ENCODE data around the gene TCL1A.
"Not testable (repeated sequence)": the region's sequence is repeated elsewhere in the genome, so short reads cannot be mapped to it uniquely, and the experiment has no call there.

The TCL1A gene

DNA sequence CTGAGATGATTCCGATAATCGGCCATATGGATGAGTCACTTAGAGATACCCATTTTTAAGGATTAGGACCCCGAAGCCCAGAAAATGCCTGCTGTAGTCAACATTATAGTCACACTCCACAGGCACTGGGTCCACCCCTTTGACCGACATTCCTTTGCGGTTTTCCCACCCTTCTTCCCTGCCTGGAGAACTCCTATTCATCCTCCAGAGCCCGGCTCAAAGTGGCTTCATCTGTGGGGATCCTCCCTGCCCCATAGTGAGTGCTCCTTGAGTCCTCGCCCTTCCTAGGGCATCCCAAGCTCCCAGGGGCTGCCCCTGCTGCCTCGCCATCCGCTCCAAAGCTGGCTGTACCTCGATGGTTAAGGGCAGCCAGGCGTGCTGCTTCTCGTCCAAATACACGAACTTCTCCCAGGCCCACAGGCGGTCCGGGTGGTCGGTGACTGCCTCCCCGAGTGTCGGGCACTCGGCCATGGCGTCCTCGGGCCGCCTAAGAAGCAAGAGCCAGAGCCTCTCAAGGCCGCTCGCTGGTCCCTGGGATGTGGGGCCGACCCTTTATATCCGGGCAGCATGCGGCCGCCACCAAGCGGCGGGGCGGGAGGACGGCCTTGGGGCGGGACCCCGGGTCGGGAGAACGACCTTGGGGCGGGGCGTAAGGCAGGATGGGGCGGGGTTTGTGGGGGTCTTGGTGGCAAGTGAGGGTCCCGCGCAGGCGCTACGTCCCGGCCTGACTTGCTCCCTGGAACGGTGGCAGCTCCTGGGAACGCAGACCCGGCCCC lies at the start of gene TCL1A:
Gene TCL1A, minus strand, starts transcription at position 530 of the 776 bp plus-strand sequence. Its CDS starts 59 bp downstream, at position 471.
- no peak for DNase-seq

- not testable (repeated sequence) for DNase-seq
Observed at GRCh38 chr14:95763032-95763431, 49.1 kb upstream of the TCL1A start.

DNA sequence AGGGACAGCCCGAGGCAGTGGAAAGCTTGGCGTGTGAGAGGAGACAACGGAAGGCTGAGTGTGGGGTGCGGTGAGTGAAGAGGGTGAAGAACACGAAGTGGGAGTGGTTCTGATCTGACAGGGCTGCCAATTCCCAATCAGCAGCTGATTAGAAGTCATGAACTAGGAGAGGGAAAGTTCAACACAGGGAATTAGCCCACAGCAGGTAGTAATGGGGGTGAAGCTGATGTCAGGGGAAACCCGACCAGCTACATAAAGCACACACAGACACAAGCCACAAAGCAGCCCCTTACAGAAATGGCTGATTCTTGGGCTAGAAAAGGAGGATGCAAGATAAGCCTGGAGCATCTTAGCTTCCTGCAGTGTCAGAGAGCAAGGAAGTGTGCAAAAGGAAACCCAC lies 47.5 kb upstream of the TCL1A start:
- no peak for DNase-seq

GRCh38 chr14:95760596-95760995 lies 46.7 kb upstream of the TCL1A start:
- DNase-seq = no peak

GRCh38 chr14:95759941-95760340 lies 46.0 kb upstream of the TCL1A start:
- no peak for DNase-seq

DNA sequence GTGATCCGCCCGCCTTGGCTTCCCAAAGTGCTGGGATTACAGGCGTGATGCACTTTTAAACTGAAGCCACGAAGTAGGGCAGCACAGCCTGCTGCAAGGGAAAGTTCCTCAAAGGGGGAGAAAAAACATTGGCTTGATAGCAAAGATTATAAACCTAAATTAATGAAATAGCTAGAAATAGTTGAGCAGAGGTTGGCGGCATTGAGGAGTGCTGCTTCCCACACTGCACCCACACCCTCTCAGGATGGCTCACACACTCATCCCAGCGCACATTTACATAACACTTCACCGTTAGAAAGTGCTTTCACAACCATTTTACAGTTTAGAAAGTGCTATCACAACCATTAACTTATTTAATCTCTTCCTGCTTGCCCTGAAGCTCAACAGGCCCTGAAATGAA lies 44.4 kb upstream of the TCL1A start:
- DNase-seq = no peak

DNA sequence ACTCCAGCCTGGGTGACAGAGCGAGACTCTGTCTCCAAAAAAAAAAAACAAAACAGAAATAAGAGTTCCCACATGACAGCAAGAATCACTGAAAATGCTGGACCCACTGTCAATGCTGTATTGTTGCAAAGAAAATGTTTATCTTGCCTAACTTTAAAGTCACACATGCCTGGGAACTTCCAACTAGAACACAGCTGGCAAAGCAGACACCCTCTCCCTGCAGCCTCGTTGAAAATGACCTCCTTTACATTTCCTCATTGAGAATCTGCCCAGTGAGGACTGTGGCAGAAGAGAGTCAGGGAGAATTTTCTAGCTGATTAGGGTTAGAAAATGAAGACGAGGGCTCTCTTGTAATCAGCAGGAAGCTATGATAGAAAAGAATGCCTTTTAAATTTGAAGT lies 42.8 kb upstream of the TCL1A start:
- DNase-seq = no peak

DNA sequence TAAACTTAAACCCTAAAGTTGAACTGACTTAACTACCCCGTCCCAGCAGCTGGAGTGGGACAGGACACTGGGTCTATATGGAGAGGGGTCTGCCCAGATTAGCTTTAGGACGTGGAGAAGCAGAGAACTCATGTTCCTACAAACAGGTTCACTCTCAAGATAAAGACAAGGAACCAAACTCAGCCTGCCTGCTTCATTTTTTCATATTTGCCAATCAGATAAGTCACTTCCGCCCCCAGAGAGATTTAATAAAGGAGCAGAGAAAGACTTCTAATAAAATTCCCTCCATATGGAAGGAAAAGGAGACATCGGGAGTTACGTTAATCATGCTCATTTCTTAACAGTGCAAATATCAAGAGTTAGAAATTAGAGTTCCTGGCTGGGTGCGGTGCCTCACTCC lies 42.2 kb upstream of the TCL1A start:
- no peak for DNase-seq

DNA sequence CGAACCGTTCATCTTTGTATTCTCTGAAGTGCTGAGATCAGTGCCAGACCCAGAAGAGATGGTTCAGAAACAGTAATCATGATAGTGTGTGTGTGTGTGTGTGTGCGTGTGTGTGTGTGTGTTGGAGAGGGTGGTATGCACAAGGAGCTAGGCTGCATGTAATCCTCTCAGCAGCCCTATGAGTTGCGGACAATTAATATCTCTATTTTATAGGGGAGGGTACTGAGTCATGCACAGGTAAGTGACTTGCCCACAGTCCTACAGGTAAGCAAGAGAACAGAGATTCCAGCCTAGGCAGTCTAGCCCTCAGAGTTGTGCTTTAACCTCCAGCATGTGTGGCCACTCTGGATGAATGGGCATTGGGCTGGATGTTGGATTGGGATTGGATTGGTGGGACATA lies 27.9 kb upstream of the TCL1A start:
- no peak for DNase-seq

- DNase-seq = no peak
Observed at GRCh38 chr14:95741038-95741490, 27.1 kb upstream of the TCL1A start.

GRCh38 chr14:95739356-95739755 lies 25.4 kb upstream of the TCL1A start:
- DNase-seq = no peak

DNA sequence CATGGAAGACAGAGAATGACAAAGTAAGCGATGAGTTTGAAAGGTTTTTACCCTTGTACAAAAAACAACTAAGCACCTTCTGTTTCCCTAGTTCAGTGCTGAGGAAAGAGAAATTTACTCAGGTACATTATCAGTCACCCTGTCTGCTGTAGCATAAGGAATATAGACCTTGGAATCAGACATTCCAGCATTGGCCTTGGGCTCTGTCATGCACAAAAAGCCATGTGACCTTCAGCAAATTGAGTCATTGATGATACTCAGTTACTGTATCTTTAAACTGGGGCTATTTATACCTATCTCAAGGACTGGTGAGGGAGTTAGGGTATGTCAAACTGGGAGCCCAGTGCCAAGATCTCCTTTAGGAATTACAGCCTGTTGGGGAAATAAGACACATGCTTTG lies 19.3 kb upstream of the TCL1A start:
- DNase-seq = no peak

DNA sequence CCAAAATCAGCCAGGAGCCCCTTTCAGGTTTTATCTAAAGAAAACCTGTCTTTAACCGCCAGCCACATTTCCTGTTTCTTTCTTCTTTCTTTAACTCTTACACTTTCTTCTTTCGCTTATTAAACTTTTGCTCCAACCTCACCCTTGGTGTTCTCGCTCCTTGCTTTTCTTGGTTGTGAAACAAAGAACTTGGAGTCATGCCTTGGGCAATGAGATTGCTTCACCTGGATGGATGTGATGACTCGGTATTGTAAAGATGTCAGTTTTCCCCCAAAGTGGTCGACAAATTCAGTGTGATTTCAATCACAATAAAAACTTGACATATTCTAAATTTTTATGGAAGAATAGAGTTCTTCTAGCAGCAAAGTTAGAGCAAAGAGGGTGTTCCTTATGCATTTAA lies 16.2 kb upstream of the TCL1A start:
- DNase-seq = no peak

DNA sequence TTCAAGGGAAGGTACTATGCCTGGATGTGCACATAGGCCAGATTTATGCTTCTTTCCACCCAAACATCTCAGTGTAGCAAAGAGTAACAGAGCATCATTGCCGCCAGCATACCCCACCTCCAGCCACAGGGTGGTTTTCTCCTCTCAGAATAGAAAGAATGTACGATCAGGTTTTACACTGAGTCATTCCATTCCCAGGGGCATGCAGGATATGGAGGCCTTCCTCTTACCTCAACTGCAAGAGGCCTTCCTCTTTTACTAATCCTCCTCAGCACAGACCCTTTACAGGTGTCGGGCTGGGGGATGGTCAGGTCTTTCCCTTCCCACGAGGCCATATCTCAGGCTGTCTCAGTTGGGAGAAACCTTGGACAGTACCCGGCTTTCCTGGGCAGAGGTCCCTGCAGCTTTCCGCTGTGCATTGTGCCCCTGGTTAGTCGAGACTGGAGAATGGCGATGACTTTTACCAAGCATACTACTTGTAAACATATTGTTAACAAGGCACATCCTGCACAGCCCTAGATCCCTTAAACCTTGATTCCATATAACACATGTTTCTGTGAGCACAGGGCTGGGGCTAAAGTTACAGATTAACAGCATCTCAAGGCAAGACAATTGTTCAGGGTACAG lies 15.6 kb upstream of the TCL1A start:
- not testable (repeated sequence) for DNase-seq

GRCh38 chr14:95727056-95727700 lies 13.3 kb upstream of the TCL1A start:
- DNase-seq = no peak

DNA sequence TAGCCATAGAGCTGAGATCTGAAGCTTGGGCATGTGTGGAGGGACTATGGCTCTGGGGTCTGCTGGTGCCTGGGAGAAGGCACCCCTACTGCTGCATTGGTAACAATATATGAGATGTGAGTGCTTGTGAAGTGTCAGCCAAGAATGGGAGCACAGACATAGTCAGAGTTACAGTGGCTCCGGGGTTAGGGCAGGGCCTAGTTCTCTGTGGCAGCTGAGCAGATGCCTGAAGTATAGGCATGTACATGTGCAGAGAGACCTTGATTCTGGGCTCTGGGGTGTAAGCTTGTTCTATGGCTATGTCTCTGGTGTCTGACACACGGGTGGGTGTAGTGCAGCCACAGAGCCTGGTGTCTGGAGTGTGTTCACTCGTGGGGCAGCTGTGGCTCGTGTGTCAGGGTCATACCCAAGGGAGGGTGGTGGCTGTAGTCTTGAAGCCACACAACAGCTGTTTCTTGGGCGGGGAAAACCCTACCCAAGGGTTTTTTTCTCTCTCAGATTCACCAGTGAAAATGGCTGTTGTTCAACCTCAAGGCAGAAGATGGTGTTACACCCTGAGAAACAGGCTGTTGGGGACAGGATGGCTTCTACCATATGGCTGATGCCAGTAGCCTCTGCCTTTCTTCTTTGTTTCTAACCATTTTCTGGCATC lies 11.9 kb upstream of the TCL1A start:
- DNase-seq = no peak

- DNase-seq = no peak
Observed at GRCh38 chr14:95722525-95723190, 8.7 kb upstream of the TCL1A start.

GRCh38 chr14:95712398-95712797 lies 1.5 kb downstream of the TCL1A start:
- DNase-seq = no peak

DNA sequence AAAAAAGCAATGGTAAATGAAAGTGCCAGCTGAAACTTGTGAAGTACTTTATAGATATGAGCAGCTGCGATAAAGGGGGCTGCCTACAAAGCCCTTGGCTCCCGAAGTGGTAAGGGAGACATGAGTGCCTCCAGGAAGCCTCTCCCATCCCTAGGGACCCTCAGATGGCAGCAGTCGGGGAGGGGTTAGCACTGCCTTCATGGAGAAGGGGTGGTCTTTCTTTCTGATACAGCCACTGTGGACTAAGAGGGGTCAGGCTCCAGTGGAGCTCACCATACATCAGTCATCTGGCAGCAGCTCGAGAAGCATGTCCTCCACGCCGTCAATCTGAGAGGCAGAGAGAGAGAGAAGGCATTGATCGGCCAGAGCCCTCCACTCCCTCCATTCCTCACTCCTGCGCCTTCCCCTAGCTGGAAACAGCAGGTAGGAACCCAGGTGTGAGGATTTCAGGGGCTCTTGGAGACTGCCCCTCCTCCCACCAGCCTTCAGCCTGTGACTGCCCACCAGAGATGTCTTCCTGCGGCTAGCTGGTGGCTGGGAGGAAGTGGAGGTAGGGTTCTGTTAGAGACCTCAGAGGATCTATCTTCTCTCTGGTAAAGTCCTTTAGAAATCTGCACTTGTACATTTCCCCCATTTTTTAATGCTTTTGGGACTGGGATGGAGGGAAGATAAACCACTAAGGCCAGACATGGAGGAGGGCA lies 2.3 kb downstream of the TCL1A start:
- DNase-seq = no peak

DNA sequence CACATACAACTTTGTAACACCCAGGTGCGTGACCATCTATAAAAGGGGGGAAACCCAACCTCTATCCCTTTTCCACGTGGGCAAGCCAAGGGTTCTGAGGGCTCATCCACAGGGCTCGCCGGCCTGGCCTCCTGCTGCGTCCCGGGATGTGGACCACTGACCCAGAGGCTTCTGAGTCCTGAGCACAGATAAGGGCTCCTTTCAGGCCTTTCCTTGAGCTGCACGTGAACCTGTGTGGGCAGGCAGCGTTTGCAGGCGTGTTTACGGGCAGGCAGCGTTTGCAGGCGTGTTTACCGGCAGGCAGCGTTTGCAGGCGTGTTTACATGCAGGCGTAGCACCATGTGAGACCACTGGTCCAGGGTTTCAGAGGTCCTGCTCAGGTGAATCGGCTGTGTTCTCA lies 3.8 kb downstream of the TCL1A start:
- no peak for DNase-seq

DNA sequence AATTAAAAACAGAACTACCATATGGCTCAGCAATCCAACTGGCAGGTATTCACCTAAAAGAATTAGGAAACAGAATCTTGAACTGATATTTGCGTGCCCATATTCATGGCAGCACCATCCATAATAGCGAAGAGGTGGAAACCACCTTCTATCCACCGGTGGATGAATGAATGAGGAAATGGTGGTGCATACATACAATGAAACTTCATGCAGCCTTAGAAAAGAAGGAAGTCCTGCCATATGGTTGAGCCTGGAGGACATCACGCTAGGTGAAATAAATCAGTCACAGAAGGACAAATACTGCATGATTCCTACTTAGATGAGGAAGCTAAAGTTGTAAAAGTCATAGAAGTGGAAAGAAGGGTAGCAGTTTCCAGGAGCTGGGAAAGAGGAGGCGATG lies 6.6 kb downstream of the TCL1A start:
- no peak for DNase-seq

DNA sequence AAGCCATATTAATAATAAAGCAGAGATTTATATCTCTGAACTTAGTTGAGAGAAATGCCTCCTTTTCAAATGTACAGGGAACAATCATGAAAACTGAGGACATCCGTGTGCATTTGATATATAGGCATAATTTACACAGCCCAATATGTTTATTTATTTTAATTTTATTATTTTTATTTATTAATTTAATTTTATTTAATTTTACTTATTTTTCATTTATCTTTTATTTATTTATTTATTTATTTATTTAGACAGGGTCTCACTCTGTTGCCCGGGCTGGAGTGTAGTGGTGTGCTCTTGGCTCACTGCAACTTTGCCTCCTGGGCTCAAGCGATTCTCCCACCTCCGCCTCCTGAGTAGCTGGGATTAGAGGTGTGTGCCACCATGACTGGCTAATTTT lies 8.4 kb downstream of the TCL1A start:
- DNase-seq = no peak
